Psoas muscle (tissue), 8 donors: ENCODE data around the gene WNT10A. TPM values are rescaled to one million over a fixed set of nuclear protein-coding genes. Genes with fewer than 3 reads are reported as not detected.

Source experiments
- ATAC-seq, 4 donors: fragments of 200-7000 bp; cut with Tn5 transposase; one replicate each; pipeline ENCODE4 v1.9.1; 2020; ENCODE audit warnings: moderate library complexity in 3 of 4, mild to moderate bottlenecking in 2 of 4
- DNase-seq, 2 donors: peaks; one replicate each; pipeline ENCODE4 v3.0.0-alpha.2; 2020
- H3K27ac ChIP-seq: fragments of 200-600 bp; one replicate; pipeline ENCODE4 v1.8.0; 2022
- H3K27me3 ChIP-seq, 3 donors: fragments of 200-600 bp in 1 of 3; one replicate each; pipeline versions ENCODE4 v1.6.1 to v1.8.0; 2013 to 2022; ENCODE audit warnings: low read length in 2 of 3, mild to moderate bottlenecking in 2 of 3, moderate library complexity in 1 of 3; ENCODE audit not compliant: insufficient read depth in 3 of 3
- H3K36me3 ChIP-seq, 2 donors: fragments of 200-600 bp in 1 of 2; one replicate each; pipeline versions ENCODE4 v1.6.1 to v1.8.0; 2013 to 2022; ENCODE audit warnings: low read depth in 1 of 2, mild to moderate bottlenecking in 1 of 2, moderate library complexity in 1 of 2; ENCODE audit not compliant: insufficient read depth in 1 of 2
- H3K4me1 ChIP-seq: fragments of 200-600 bp; one replicate; pipeline ENCODE4 v1.8.0; 2022
- H3K4me3 ChIP-seq: fragments of 200-600 bp; one replicate; pipeline ENCODE4 v1.8.0; 2022; ENCODE audit warnings: mild to moderate bottlenecking
- H3K9me3 ChIP-seq: fragments of 200-600 bp; one replicate; pipeline ENCODE4 v1.8.0; 2022
- WGBS, 3 donors: extraction: QIAGEN DNeasy Blood & Tissue Kit; methylation state at CpG; one replicate each; pipeline versions ENCODE4 v1.1.6 to v1.1.7; 2013; 5-methylcytosine and 5-hydroxymethylcytosine counted together
- intact Hi-C, 2 donors: fragments of 100-400 bp; cut with DNase I; formaldehyde crosslinking; loops; one replicate each; pipeline versions ENCODE4 v1.11.0 to v1.14.2; 2022
- polyA plus RNA-seq, 3 donors: library from polyadenylated mRNA; stranded (reverse); fragments of 200-250 nt; gene quantifications; one replicate each; pipeline ENCODE4 v1.2.3, GENCODE V29; 2013
- total RNA-seq, 4 donors: library from RNA; stranded (reverse); fragmentation: NEBNext Ultra II Directional in 2 of 4; extraction: Animal tissue kit (Norgen Biotek cat#: 25700) in 2 of 4; gene quantifications; one replicate each; pipeline versions ENCODE4 v1.2.1 to v1.2.4, GENCODE V29; 2021 to 2023
- TF ChIP-seq, protein P1 (sequence below): fragments of 200-600 bp; IDR thresholded peaks from one replicate; pipeline ENCODE4 v1.8.0; 2022; ENCODE audit warnings: antibody characterized with exemption
- donor health status: healthy with polysubstance abuse.
- donor health status: DM: no; HTN: no; CAD: no; lungs with moderate emphysema.
- donor health status: Bipolar disorder and iron deficiency.
- donor health status: healthy.
- donor health status: DM: yes; HTN: yes; CAD: no.
- donor health status: DM: no; HTN: no; CAD: no.
- donor health status: DM: no; HTN: no; CAD: no.
- donor health status: DM: yes; HTN: yes; CAD: no.

The WNT10A gene
- total and polyA plus RNA-seq, 7 donors = 0.01 to 0.03 TPM; not detected in 5

DNA sequence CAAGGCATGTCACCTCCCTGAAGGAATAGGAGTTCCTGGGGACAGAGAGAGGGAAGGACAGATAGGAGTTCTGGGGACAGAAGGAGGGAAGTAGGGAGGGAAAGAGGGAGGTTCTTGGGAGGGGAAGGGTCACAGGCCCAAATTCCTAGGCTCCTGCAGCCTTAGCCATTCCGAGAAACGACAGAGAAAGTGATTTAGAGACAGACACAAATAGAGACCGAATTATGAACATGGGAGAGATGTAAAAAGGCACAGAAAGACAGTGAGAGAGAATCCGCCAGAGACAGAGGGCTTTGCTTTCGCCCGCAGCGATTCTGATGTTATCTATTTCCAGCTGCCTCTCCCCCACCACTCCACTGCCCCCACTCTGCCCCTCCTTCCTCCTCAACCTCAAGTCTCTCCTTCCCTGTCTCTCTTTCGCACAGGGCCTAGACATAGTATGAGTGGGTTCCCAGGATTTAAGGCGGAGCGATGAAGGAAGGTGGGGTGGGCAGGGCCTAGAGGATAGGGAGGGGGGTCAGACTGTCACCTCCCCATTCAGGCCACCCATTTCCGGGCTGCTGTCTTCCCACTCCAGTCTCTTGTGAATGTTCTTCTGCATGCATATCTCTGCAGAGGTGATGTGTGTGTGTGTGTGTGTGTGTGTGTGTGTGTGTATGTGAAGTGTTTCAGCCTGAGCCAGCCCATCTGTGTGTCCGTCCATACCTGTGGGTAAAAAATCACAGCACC is 24.3 kb upstream of the WNT10A start:
- no peaks in the 10 kb centered on the region for H3K9me3 ChIP-seq
- intact Hi-C loops = loop anchor here in 1 of 2 donors (2.0 to 5.0 kb wide), 2 partner anchors 38 to 126 kb away; no protein-coding TSS in a partner anchor
- H3K27ac ChIP-seq = no peak overlapping the region
- peak in 1 of 2 donors; percentile 12 for DNase-seq
- H3K36me3 ChIP-seq = no peaks in the 10 kb centered on the region
- WGBS, 3 donors = 53 to 68% (median 62%) methylated on average over 12 of the region's 12 CpGs
- no peak for ATAC-seq
- H3K27me3 ChIP-seq = peaks cover 0 to 56% (median 13%) of the 10 kb centered on the region in 3 donors
- peaks cover 8% of the 10 kb centered on the region for H3K4me1 ChIP-seq
- TF ChIP-seq, protein P1, sequence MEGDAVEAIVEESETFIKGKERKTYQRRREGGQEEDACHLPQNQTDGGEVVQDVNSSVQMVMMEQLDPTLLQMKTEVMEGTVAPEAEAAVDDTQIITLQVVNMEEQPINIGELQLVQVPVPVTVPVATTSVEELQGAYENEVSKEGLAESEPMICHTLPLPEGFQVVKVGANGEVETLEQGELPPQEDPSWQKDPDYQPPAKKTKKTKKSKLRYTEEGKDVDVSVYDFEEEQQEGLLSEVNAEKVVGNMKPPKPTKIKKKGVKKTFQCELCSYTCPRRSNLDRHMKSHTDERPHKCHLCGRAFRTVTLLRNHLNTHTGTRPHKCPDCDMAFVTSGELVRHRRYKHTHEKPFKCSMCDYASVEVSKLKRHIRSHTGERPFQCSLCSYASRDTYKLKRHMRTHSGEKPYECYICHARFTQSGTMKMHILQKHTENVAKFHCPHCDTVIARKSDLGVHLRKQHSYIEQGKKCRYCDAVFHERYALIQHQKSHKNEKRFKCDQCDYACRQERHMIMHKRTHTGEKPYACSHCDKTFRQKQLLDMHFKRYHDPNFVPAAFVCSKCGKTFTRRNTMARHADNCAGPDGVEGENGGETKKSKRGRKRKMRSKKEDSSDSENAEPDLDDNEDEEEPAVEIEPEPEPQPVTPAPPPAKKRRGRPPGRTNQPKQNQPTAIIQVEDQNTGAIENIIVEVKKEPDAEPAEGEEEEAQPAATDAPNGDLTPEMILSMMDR = no peak
- no peak overlapping the region for H3K4me3 ChIP-seq

DNA sequence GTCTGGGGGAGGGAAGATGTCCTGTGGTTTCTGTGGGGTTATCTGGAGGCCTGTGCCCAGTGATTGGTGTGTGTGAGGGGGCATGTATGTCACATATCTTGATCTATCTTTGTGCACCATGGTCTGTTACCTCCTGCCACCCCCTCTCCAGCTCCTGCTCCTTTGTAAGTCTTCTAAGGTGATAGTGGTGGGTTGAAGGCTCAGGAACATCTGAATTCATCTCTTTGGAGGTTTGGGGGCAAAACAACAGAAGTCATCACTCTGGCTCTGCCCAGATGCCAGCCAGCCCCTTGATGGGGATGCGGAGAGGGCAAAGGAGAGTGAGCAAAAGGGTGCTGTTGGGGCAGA is 23.8 kb upstream of the WNT10A start:
- Histone ChIP-seq H3K36me3 (no peaks in the 10 kb centered on the region), H3K27me3 (peaks cover 0 to 59% (median 15%) of the 10 kb centered on the region in 3 donors), H3K4me1 (peaks cover 8% of the 10 kb centered on the region), H3K9me3 (no peaks in the 10 kb centered on the region), H3K27ac (no peak overlapping the region), H3K4me3 (no peak overlapping the region)
- 77 to 92% (median 87%) methylated on average over 1 of the region's 1 CpG for WGBS, 3 donors
- TF ChIP-seq, protein P1 = no peak
- DNase-seq = peak in 1 of 2 donors; percentile 23
- intact Hi-C loops = loop anchor here in 1 of 2 donors (2.0 to 5.0 kb wide), 2 partner anchors 38 to 125 kb away; no protein-coding TSS in a partner anchor
- ATAC-seq = no peak

DNA sequence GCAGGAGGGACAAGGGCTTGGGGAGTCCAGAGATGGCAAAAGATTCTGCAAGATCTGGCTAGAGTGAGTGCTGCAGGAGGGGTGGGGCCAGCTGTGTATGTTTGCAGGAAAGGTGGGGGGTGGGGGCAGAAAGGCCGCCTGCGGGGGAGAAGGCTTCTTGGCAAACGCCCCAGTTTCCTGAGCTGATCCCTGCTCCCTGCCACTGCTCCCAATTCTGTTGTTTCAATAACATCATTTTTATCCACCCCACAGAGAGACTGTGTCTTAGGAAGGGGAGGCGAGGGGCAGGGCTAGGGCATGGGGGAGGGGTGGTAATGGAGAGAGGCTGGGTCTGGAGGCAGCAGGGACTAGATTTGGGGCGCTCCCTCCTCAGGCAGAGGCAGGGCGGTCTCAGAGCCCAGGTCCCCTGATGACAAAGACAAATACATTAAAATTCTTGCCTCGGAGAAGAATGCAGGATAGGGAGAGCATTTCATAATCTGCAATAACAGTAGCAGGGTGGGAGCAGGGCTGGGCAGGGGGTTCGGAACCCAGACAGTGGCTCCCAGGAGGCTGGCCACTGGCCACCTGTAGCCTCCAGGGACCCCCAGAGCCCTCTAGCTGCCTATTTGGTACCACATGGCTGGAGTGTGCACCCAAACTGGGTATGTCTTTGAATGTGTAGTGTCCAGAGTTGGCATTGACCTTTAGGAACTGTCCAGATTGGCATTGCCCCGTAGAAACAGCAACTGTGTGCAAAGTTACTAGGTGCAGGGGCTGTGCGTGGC is 23.1 kb upstream of the WNT10A start:
- TF ChIP-seq, protein P1 = no peak
- WGBS, 3 donors = 33 to 45% (median 43%) methylated on average over 10 of the region's 10 CpGs
- no peak for ATAC-seq

DNA sequence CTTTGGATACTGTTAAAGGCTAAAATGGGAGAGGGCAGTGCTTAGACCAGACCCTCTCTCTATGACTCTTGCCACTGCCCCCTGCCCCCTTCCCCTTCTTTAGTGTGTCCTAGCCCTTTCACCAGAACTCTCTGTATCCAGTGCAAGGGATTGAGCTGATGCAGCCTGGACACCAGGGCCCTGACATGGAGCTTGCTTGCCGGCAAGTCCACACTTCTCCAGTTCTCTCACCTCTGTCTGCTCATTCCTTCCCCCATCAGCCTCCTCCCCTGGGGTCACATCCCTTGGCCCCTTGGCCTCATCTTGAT is 22.6 kb upstream of the WNT10A start:
- peak in 1 of 2 donors; percentile 23 for DNase-seq
- ATAC-seq = no peak
- Histone ChIP-seq H3K36me3 (no peaks in the 10 kb centered on the region), H3K27me3 (peaks cover 0 to 56% (median 15%) of the 10 kb centered on the region in 3 donors), H3K4me3 (no peak overlapping the region), H3K27ac (no peak overlapping the region), H3K9me3 (no peaks in the 10 kb centered on the region), H3K4me1 (peaks cover 8% of the 10 kb centered on the region)
- intact Hi-C loops = loop anchor here in 1 of 2 donors (5.0 kb wide), 1 partner anchor 124 kb away; no protein-coding TSS in a partner anchor
- TF ChIP-seq, protein P1 = no peak
- 22 to 40% (median 22%) methylated on average over 1 of the region's 1 CpG for WGBS, 3 donors

More for the DNA sequence above, 23.1 kb upstream of the WNT10A start:
- Histone ChIP-seq H3K27ac (no peak overlapping the region), H3K4me1 (peaks cover 8% of the 10 kb centered on the region), H3K9me3 (no peaks in the 10 kb centered on the region), H3K4me3 (no peak overlapping the region), H3K27me3 (peaks cover 0 to 57% (median 15%) of the 10 kb centered on the region in 3 donors), H3K36me3 (no peaks in the 10 kb centered on the region)
- DNase-seq = peak in 1 of 2 donors; percentile 27
- intact Hi-C loops = loop anchor here in 1 of 2 donors (2.0 to 5.0 kb wide), 2 partner anchors 37 to 125 kb away; no protein-coding TSS in a partner anchor
